GM20000 (cell line): ENCODE measurements around the gene PRKCZ.

ENCODE experiments used
- DNase-seq: peaks from one replicate; pipeline ENCODE4 v3.0.0; 2012; ENCODE audit warnings: low spot score
- TF ChIP-seq, protein P1 (sequence below): IDR thresholded peaks from 2 replicates; pipeline ENCODE4 v1.5.1; 2012; ENCODE audit warnings: mild to moderate bottlenecking, control low read depth; ENCODE audit errors: extremely low read depth, missing control alignments

PRKCZ gene

GRCh38 chr1:2155147-2155598 is 105.0 kb downstream of the PRKCZ start:
- DNase-seq: no peak
- TF ChIP-seq, protein P1, sequence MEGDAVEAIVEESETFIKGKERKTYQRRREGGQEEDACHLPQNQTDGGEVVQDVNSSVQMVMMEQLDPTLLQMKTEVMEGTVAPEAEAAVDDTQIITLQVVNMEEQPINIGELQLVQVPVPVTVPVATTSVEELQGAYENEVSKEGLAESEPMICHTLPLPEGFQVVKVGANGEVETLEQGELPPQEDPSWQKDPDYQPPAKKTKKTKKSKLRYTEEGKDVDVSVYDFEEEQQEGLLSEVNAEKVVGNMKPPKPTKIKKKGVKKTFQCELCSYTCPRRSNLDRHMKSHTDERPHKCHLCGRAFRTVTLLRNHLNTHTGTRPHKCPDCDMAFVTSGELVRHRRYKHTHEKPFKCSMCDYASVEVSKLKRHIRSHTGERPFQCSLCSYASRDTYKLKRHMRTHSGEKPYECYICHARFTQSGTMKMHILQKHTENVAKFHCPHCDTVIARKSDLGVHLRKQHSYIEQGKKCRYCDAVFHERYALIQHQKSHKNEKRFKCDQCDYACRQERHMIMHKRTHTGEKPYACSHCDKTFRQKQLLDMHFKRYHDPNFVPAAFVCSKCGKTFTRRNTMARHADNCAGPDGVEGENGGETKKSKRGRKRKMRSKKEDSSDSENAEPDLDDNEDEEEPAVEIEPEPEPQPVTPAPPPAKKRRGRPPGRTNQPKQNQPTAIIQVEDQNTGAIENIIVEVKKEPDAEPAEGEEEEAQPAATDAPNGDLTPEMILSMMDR: no peak

DNA sequence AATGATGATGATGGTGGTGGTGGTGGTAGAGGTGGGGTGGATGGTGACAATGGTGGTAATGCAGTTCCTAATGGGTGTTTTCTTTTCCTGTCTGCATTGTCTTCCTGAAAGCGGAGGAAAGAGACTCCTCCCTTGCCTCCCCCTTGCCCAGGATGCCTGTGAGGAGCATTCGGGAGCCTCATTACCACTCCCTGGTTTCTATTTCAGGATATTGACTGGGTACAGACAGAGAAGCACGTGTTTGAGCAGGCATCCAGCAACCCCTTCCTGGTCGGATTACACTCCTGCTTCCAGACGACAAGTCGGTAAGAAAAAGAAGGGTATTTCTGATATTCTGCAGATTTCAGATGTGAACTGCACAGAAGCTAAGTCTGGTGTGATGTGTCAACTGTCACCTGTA is 105.6 kb downstream of the PRKCZ start:
- no peak for DNase-seq
- TF ChIP-seq, protein P1: no peak

- TF ChIP-seq, protein P1: no peak
- DNase-seq: no peak
Measured at GRCh38 chr1:2156866-2157265, 106.7 kb downstream of the PRKCZ start.

DNA sequence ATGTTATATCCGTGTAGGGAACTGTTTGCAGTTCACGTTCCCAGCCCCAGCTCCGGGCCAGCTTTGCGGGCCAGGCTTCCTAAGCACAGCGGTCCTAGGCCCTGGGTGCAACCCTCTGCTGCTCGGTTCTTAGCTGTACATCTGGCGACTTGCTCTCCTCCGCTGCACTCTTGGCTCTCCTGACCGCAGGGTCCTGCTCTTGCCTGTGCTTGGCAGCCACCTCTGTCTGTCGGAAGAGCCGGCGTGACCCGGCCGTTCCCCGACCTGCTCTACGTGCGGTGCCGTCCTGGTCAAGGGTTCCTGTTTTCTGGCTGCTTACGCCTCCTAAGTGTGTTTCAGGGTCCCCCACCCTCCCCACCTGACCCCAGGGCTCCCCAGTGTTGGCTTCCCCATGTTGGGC is 107.6 kb downstream of the PRKCZ start:
- TF ChIP-seq, protein P1: no peak
- no peak for DNase-seq

DNA sequence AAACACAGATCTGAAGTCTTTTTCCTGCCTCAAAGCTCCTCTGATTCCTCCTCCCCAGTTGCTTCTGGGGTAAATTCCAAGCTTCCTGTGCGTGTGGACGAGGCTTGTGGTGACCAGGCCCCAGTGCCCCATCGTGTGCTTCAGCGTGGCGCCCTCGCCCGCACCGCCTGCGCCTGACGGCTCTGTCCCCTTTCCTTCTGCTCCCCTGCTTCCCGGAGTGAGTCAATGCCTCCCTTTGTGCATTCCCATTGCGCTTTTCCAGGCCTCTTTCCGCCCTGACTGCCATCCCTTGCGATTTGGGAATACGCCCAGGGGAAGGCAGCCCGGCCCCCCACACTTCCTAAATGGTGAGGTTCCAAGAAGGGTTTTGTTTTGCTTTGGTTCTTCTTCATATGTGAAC is 108.1 kb downstream of the PRKCZ start:
- TF ChIP-seq, protein P1: no peak
- DNase-seq: no peak

DNA sequence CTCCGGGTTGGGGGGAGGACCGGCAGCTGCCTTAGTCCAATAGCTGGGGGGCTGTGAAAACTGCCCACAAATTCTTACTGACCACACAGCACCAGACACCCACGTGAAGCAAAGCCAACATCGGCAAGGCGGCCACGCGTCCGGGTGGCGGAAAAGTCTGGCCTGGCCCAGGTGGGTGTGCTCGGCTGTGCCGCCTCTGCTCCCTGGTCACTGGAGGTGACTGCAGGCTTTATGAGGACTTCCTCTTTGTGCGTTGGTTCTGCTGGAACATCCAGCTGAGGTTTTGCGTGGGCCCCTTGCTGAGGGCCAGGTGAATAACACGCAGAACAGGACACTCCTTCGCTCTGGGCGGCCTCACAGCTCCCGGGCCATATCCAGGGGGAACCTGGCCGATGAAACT is 108.9 kb downstream of the PRKCZ start:
- no peak for DNase-seq

DNA sequence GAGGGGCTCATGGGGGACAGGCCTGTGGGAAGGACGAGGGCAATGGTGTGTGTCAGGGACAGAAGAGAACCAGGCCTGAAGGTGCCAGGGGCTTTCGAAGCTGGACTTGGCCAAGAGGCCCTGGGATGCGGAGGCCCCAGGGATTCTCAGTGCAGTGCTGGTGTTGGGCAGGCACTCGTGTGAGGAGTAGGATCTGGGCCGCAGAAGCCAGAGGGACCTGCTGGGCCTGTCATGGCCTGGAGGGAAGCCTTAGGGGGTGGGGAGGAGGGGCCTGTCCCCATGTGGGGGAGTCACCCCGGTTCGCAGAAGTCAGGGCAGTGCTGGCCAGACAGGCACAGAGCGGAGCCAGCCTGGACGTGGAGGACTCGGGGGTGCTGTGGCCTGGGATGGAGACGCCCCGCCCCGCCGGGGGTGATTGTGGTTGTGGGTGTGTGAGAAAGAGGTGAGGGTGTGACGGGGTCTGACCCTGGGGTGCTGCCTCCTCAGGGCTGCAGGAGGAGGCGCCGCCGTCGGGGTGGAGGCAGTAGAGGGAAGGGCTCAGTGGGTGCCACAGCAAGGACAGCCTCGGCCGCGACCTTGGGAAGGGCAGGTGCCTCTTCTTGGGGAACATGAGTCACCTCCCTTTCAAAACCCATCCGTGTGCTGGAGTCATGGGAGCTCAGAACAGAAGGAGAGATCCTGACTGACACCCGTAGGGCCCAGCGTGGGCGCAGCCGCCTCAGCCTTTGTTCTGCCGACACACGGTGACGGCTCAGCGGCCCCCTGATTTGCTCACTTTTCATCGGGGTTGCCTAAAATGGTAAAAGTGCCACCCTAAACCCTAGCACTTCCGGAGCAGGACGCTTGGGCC is 110.5 kb downstream of the PRKCZ start:
- DNase-seq: no peak
- TF ChIP-seq, protein P1: no peak

More for the DNA sequence above, 108.9 kb downstream of the PRKCZ start:
- TF ChIP-seq, protein P1: no peak
